Endothelial cell of umbilical vein (primary cell): ENCODE measurements around the gene WNT9B. TPM values are rescaled to one million over a fixed set of nuclear protein-coding genes. Genes with fewer than 3 reads are reported as not detected.

Experiments used
- BruUV-seq: library from RNA; stranded (reverse); fragments of 400-500 nt; replicated peaks from 2 replicates; lab custom pipeline; 2021; lab: Mats Ljungman, UMichigan
- CTCF ChIA-PET: fragments of 300-600, 350-600 bp; sonication (Branson Sonifier 250); formaldehyde crosslinking; loops from one replicate; lab custom pipeline; 2021; ENCODE audit warnings: antibody characterized with exemption, inconsistent platforms; lab: Charles Lee
- POLR2A ChIA-PET: fragments of 300-600, 350-600 bp; sonication (Branson Sonifier 250); formaldehyde crosslinking; loops from one replicate; lab custom pipeline; 2021; ENCODE audit warnings: antibody characterized with exemption, inconsistent platforms; lab: Charles Lee
- DNase-seq: peaks from one replicate; pipeline ENCODE4 v3.0.0-alpha.2; 2011; ENCODE audit warnings: low read depth, low spot score
- FAIRE-seq: peaks from 2 replicates; lab custom pipeline; 2011; peaks lifted over from hg19 to GRCh38; lab: Jason Lieb, UNC
- H2AFZ ChIP-seq: 2 replicates; pipeline ENCODE4 v1.6.0; 2012; ENCODE audit warnings: low read depth, low read length, control low read depth, inconsistent platforms
- H3K27ac ChIP-seq: 2 replicates; pipeline ENCODE4 v1.5.1; 2011; ENCODE audit warnings: low read depth, mild to moderate bottlenecking, control low read depth, low read length, moderate library complexity; ENCODE audit not compliant: insufficient read depth
- H3K27me3 ChIP-seq, 2 experiments: 2 replicates each; pipeline versions ENCODE4 v1.6.0 to v1.6.1; 2011; ENCODE audit warnings: low read length in 2 of 2, mixed read lengths in 1 of 2; ENCODE audit not compliant: control insufficient read depth in 2 of 2, insufficient read depth in 2 of 2
- H3K36me3 ChIP-seq, 2 experiments: 2 replicates in 1 of 2; 3 replicates in 1 of 2; pipeline ENCODE4 v1.5.1; 2011; ENCODE audit warnings: low read length in 2 of 2, mild to moderate bottlenecking in 1 of 2, moderate library complexity in 1 of 2; ENCODE audit not compliant: control insufficient read depth in 2 of 2, insufficient read depth in 2 of 2; ENCODE audit errors: extremely low read depth in 1 of 2
- H3K4me1 ChIP-seq: 3 replicates; pipeline ENCODE4 v1.5.1; 2011; ENCODE audit warnings: mild to moderate bottlenecking, low read length; ENCODE audit not compliant: control insufficient read depth, insufficient read depth; ENCODE audit errors: extremely low read depth
- H3K4me2 ChIP-seq: 2 replicates; pipeline ENCODE4 v1.6.1; 2011; ENCODE audit warnings: low read length, control low read depth, mixed read lengths; ENCODE audit not compliant: insufficient read depth
- H3K4me3 ChIP-seq, 3 experiments: fragments of 200-600 bp in 1 of 3; sonication (generic), shearing (Covaris generic) in 1 of 3; replicated peaks in 1 of 3; 2 replicates each; pipeline ENCODE4 v1.5.1; 2011 to 2016; ENCODE audit warnings: control low read depth in 3 of 3, low read length in 3 of 3, mild to moderate bottlenecking in 2 of 3, inconsistent platforms in 1 of 3, low read depth in 1 of 3, moderate library complexity in 1 of 3; ENCODE audit not compliant: insufficient read depth in 1 of 3
- H3K79me2 ChIP-seq: 2 replicates; pipeline ENCODE4 v1.6.0; 2012; ENCODE audit warnings: low read length, inconsistent platforms; ENCODE audit not compliant: control insufficient read depth, insufficient read depth
- H3K9ac ChIP-seq: replicated peaks from 2 replicates; pipeline ENCODE3; 2011; ENCODE audit warnings: low read length, control low read depth; ENCODE audit not compliant: insufficient read depth; ENCODE audit errors: extremely low read depth
- H3K9me1 ChIP-seq: replicated peaks from 3 replicates; pipeline ENCODE4 v1.6.0; 2011; ENCODE audit warnings: mild to moderate bottlenecking, low read length; ENCODE audit not compliant: control insufficient read depth, insufficient read depth; ENCODE audit errors: extremely low read depth
- H3K9me3 ChIP-seq: replicated peaks from 2 replicates; pipeline ENCODE4 v1.5.1; 2012; ENCODE audit warnings: low read length, inconsistent platforms; ENCODE audit not compliant: control insufficient read depth, insufficient read depth
- H4K20me1 ChIP-seq: replicated peaks from 2 replicates; pipeline ENCODE3; 2011; ENCODE audit warnings: mild to moderate bottlenecking, low read length; ENCODE audit not compliant: control insufficient read depth, insufficient read depth; ENCODE audit errors: extremely low read depth
- CTCF ChIP-seq, 2 donors: IDR thresholded peaks; 1 replicate in 1 of 2; 2 replicates in 1 of 2; pipeline ENCODE4 v1.5.1; 2011; ENCODE audit warnings: low read length in 2 of 2, mild to moderate bottlenecking in 2 of 2, moderate library complexity in 2 of 2, control low read depth in 1 of 2, inconsistent platforms in 1 of 2, low read depth in 1 of 2; ENCODE audit not compliant: insufficient read depth in 1 of 2; ENCODE audit errors: extremely low read depth in 1 of 2
- EZH2 ChIP-seq: IDR thresholded peaks from 2 replicates; pipeline ENCODE4 v1.6.1; 2012; ENCODE audit warnings: borderline replicate concordance, low read depth, mild to moderate bottlenecking, moderate library complexity, low read length, inconsistent platforms; ENCODE audit not compliant: severe bottlenecking
- FOS ChIP-seq: IDR thresholded peaks from 2 replicates; pipeline ENCODE4 v1.6.1; 2011; ENCODE audit warnings: mild to moderate bottlenecking, low read length, moderate library complexity, borderline replicate concordance; ENCODE audit not compliant: insufficient read depth
- GATA2 ChIP-seq: IDR thresholded peaks from 2 replicates; pipeline ENCODE4 v1.7.0; 2011; ENCODE audit warnings: low read depth, mild to moderate bottlenecking, moderate library complexity, mixed read lengths, low read length; ENCODE audit not compliant: insufficient read length, insufficient read depth
- JUN ChIP-seq: IDR thresholded peaks from 2 replicates; pipeline ENCODE4 v1.6.1; 2011; ENCODE audit warnings: borderline replicate concordance, low read depth; ENCODE audit not compliant: insufficient read length, insufficient read depth
- MAX ChIP-seq: IDR thresholded peaks from 2 replicates; pipeline ENCODE4 v1.6.1; 2011; ENCODE audit not compliant: insufficient read depth, insufficient read length
- MYC ChIP-seq: IDR thresholded peaks from one replicate; pipeline ENCODE4 v1.6.1; 2011; ENCODE audit warnings: mild to moderate bottlenecking, low read depth, low read length
- POLR2A ChIP-seq: IDR thresholded peaks from 2 replicates; pipeline ENCODE4 v1.6.1; 2012; ENCODE audit warnings: low read depth, mild to moderate bottlenecking, control low read depth, low read length
- POLR2AphosphoS5 ChIP-seq: IDR thresholded peaks from 2 replicates; pipeline ENCODE4 v1.6.1; 2012; ENCODE audit warnings: low read depth, mild to moderate bottlenecking, control low read depth, low read length, moderate library complexity; ENCODE audit not compliant: insufficient read depth
- dilution Hi-C: fragments of 300-500 bp; cut with MboI; formaldehyde crosslinking; loops from one replicate; pipeline ENCODE4 v1.15.0; 2019; ENCODE audit warnings: low sequenced_read_pairs; ENCODE audit not compliant: extremely low pct_ligation_motif_present
- intact Hi-C: fragments of 100-400 bp; cut with micrococcal nuclease; formaldehyde crosslinking; loops from one replicate; pipeline ENCODE4 v1.10.0; 2022
- polyA plus RNA-seq, 4 experiments: library from polyadenylated mRNA; depleted of rRNA in 3 of 4; stranded (reverse) in 3 of 4; unstranded in 1 of 4; fragments of >200 nt; gene quantifications; 2 replicates each; pipeline versions ENCODE4 v1.2.1 to v1.2.3, GENCODE V29; 2011 to 2012; ENCODE audit warnings: missing spikeins in 1 of 4
- total RNA-seq: library from RNA; stranded (reverse); gene quantifications from 2 replicates; pipeline ENCODE4 v1.2.3, GENCODE V29; 2021

Gene WNT9B
- total and polyA plus RNA-seq, 2 donors (not counting 3 experiments of a cell fraction or from before 2014, with no cell fraction given), result not detected

- Histone ChIP-seq H3K4me1 (no peaks in the 10 kb centered on the region), H3K27ac (no peak overlapping the region), H3K9me3 (no peaks in the 10 kb centered on the region), H3K9me1 (no peaks in the 10 kb centered on the region), H3K36me3 (no peaks in the 10 kb centered on the region), H3K27me3 (peaks cover 0 to 4% of the 10 kb centered on the region in 2 experiments), H4K20me1 (no peaks in the 10 kb centered on the region), H3K4me3 (no peak overlapping the region), H3K4me2 (no peak overlapping the region), H3K9ac (no peak overlapping the region), H2AFZ (no peak overlapping the region), H3K79me2 (no peaks in the 10 kb centered on the region)
- FAIRE-seq (no peak), DNase-seq (no peak)
- BruUV-seq, result no TSS peak
- dilution Hi-C loops, result no loop called here
- intact Hi-C loops, result no loop called here
- POLR2A ChIA-PET, result no interaction called here
- TF ChIP-seq GATA2 (no peak), POLR2A (no peak), EZH2 (no peak), JUN (no peak)
- CTCF ChIA-PET, result no interaction called here
Observed at GRCh38 chr17:46908068-46908737, 56.8 kb downstream of the WNT9B start.

- ChIA-PET CTCF (interaction anchor here (1.0 kb wide), 1 partner anchor 32 kb away, joined by 3 read pairs; no protein-coding TSS in a partner anchor), POLR2A (no interaction called here)
- no TSS peak for BruUV-seq
- no peaks in the 10 kb centered on the region for H3K36me3 ChIP-seq
- no peaks in the 10 kb centered on the region for H3K9me3 ChIP-seq
- dilution Hi-C loops, result no loop called here
- H3K27me3 ChIP-seq, result peaks cover 0 to 4% of the 10 kb centered on the region in 2 experiments
- H4K20me1 ChIP-seq, result no peaks in the 10 kb centered on the region
- no peak for DNase-seq
- H3K4me3 ChIP-seq, result no peak overlapping the region
- H3K4me2 ChIP-seq, result no peak overlapping the region
- H3K79me2 ChIP-seq, result no peaks in the 10 kb centered on the region
- FAIRE-seq, result no peak
- intact Hi-C loops, result no loop called here
- H3K27ac ChIP-seq, result no peak overlapping the region
- no peak overlapping the region for H3K9ac ChIP-seq
- TF ChIP-seq POLR2A (no peak), CTCF (IDR thresholded peaks at IDR 0.05; ENCODE audit: extremely low read depth in 1 of 2, insufficient read depth in 1 of 2, low read depth in 1 of 2, low read length in 2 of 2) (no peak), MYC (no peak), EZH2 (no peak), POLR2AphosphoS5 (no peak), GATA2 (no peak), MAX (no peak), JUN (no peak), FOS (no peak)
- H3K9me1 ChIP-seq, result no peaks in the 10 kb centered on the region
- H3K4me1 ChIP-seq, result no peaks in the 10 kb centered on the region
- H2AFZ ChIP-seq, result no peak overlapping the region
Observed at GRCh38 chr17:46910179-46910927, 59.0 kb downstream of the WNT9B start.
